Suppressor macrophage treated with lipopolysaccharide for 1 hour (primary cell): ENCODE data around the gene NAV1.
"Not testable (repeated sequence)": the region's sequence is repeated elsewhere in the genome, so short reads cannot be mapped to it uniquely, and the experiment has no call there.

Experiments
- DNase-seq, 3 donors: peaks; one replicate each; pipeline ENCODE4 v3.0.0-alpha.2; 2020 to 2022

The NAV1 gene

DNA sequence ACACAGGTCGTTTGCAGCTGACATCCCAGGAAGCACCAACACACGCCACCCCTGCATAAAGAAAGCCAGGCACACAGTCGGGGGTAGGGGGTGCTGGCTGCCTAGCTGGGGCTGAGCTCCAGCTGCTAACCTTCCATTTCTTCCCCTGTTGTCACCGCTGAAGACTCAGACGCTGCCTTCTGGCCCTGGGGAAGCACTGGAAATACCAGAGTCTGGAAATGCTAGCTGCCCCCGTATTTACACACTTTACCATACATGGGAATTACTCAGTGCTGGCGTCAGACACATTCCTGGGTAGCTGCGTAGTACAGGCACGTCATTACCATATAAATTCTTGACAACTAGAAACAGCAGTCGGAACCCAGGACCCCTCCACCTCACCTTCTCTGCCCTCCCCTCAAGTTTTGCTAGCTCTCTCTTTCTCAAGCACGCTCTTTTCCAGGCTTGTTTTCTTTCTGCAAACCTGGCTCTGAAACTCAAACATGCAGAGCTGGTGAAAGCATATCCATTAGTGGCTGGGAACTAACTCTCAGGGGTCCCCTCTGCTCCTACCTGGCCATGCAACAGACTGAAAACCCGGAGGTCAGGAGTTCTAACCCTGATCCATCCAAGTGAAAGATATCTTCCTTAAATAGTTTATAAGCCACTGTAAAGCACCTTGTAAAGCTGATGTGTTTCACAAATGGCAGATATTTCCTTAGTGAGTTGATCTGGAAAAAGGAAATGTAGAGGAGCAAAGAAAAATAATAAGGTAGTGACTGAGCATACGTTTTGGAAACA, 35.3 kb upstream of the NAV1 start:
- peak in 2 of 3 donors; percentile 29 to 34 for DNase-seq

DNA sequence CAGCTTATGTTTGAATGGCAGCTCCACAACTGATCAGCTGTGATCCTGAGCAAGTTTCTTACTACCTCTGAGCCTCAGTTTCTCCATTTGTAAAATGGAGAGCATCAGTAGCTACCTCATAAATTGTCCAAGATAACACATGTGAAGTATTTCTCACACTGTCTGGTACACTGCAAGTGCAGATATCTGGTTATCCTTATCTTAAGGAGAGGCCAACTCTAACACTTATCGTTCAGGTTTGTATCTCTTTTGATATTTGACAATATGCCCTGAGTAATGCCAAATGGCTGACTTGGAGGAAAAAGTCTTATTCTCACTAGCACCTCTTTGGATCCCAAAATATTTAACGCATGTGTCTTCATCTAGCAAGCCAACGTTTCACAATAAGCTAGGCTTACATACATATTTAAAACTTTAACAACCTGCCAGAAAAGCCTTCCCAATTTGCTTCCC, 34.7 kb upstream of the NAV1 start:
- DNase-seq, result no peak

DNA sequence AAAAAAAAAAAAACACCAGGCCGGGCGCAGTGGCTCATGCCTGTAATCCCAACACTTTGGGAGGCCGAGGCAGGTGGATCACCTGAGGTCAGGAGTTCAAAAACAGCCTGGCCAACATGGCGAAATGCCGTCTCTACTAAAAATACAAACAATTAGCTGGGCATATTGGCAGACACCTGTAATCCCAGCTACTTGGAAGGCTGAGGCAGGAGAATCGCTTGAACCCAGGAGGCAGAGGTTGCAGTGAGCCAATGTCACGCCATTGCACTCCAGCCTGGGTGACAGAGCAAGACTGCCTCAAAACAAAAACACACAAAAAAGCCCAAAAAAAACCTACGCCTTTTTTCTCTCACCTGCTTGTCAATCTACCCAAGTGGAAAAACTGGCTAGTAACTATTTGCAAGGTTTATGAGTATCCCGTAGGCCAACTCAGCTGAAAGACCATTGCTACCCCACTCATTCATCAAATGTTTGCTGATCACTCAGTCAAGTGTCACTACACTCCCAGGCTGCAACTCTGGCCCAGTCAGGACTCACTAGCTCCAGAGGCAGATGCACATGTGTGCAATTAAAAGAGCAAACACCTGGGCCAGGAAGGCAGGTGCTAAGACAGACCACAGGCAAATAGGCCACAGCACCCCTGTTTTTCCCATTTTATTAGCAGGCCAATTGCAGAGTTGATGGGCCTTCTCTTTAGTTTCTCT, 34.0 kb upstream of the NAV1 start:
- no peak for DNase-seq

DNA sequence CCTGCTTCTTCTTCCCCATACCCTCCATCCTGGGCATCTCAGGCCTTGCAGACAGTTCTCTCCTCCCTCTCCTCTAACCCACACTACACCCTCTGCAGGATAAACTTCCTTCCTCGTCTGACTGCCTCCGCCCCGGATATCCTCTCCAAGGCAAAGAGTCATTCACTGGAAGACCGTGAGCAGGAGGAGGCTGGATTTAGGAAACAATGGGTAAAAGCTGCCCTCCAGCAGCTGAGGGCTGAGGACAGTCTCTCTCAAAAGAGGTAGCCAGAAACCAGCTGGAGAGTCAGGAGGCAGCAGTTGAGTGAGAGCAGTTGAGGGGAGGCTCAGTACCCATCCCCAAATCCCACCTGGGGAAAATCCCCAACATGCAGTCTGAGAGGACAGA, 33.4 kb upstream of the NAV1 start:
- DNase-seq, result peak; percentile 58 to 67 (median 61)

DNA sequence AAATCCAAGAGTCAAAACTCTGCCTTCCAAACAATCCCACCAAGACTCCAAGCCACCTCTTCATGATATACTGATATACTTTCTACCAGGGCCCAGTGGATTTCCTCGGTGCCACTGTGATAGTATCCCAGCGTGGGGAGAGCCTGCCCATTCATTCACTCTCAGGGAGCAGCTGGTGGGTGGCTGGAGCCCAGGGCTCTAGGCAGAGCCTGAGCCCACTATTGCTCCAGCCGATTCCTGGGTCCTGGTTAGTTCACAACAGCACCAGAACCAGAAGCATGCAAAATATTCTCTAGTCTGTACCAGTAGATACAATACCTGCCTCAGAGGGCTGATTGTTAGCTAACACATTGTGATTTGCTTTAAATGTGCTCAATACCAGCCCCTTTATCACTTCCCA, 32.8 kb upstream of the NAV1 start:
- no peak for DNase-seq

DNA sequence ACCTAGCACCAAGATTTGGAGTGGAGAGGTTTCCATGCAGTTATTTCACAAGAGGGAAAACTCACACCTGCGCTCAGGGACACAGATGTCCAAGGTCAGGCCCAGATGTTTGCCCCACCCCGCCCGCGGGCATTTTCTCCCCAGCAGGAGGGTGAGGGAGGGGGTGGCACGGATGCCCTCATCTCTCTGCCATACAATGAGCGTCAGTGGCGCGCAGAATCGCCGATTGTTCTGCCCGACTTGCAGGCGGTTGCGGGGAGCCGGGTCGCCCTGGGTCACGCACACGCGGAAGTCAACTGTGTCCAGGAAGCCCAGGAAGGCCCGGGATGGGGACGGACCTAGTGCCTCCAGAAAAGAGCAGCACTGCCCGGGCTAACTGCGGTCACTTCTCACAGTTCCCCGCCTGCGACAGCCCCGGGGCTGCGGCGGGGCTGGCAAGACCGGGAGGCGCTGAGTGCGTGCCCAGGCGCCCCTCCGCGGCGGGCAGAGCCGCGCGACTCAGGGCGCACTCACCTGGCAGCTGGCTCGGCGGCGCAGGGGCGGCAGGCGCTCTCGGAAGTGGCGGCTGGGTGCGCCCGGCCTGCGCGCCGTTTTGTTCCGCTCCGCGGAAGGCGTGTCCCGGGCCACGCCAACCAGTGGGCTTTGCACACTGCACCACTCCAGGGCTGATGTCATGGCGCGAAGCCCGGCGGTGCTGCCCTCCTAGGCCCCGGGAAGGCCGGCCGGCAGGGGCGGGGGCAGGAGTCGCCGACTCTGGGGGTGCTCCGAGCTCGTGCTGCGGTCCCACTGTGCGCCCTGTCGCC, 32.2 kb upstream of the NAV1 start, which contains the start of gene CSRP1:
TSS of gene CSRP1 (minus strand) at position 567 of the 803 bp plus-strand sequence. CDS start 10,820 bp downstream, outside the sequence.
- peak; percentile 90 to 95 (median 92) for DNase-seq

DNA sequence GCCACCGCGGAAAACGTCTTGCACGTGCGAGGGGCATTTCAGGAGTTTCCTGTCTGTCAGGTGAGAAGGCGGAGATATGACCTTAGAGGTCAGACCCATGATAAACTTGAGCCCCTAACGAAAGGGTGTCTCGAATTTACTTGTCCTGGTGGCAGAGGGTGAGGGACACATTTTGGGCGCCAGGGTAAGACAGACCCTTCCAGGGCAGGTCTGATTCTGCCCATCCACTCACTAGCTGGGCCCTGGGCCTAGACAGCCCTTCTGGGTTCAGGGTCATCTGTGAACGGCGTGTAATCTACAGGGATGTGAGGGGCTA, 31.6 kb upstream of the NAV1 start:
- DNase-seq, result no peak

DNA sequence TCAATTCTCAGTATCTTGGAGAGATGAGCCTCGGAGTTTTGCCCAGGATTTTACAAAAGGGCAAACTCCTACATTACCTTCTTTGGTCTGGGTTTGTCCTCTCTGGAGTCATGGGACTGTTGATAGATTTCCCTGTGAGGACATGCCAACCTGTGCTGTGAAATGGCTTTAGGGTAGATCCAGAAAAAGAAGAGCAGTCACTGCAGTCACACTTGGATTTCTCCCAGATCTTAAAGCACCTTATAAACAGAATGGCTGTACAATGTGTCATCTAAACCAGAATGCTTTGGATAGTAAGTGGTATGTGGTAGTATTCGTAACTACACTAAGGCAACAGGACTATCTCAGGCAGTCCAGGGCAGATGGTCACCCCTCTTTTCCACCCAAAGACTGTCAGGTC, 30.1 kb upstream of the NAV1 start:
- DNase-seq, result no peak

DNA sequence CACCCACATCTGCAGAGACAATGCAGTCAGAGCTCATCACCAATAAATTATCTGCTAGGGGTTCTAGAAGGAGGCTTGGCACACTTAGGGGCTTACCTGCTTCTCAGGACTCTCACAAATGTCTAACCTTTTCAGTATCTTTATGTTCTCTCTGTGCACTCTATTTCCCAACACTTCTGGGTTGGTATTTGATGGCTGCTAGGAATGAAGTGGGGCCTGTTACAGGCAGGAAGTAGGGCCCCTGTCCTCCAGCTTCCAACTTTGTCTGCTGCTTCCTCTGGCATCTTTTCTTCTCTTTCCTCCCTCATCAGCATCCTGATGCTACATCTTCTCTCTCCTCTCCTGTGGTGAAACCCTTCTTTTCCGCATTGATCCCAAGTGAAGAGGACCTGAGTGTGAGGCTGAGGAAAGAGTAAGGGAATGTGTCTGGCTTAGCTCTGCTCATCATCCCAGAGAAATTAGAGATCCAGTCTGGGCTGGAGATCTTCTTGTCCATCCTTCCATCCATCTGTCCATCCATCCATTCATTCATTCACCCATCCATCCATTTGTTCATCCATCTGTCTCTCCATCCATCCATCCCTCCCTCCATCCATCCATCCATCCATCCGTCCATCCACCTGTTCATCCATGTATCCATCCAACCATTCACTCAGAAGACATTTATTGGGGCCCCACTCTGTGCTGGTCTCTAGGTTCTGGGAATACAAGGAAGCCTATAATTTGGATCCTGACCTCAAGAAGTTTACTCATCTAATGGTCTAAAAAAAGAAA, 29.1 kb upstream of the NAV1 start:
- DNase-seq, result no peak

DNA sequence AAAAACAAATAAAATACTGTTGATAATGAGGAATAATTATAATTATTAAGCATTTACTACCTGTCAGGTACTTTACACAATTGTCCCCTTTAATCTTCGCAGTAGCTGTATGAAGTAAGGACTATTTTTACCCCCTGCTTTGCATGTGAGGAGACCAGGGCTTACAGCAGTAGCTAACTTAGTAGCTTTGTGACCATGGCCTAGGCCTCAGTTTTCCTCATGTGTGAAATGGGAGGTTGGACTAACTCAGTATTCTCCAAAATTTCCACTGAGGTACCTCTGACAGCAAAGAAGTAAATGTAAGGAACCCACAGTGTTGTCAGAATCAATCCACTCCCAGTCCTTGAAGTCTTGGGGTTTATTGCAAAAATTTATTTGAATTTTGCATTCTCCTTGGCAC, 28.2 kb upstream of the NAV1 start:
- no peak for DNase-seq

DNA sequence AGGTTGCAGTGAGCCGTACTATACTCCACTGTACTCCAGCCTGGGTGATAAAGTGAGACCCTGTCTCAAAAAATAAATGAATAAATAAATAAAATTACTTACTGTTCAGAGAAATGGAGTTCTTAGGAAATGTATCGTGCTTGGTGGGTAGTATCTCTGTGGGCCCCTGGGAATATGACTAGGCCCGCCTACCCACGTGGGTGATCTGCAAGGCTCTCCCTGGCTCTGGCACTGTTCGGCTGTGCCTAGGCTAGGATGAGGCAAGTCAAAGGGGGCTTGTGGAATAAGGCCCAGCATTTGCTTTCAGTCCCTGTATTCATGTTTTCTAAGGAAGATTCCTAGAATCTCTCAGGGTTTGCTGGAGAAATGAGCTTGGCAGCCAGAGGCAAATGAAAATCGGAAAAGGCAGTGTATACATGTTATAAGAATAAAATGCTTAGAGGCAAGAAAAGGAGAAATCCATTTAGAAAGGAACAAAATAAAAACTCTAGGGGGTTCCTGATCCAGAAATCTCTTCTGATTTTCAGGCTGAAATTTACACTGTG, 27.5 kb upstream of the NAV1 start:
- no peak for DNase-seq

DNA sequence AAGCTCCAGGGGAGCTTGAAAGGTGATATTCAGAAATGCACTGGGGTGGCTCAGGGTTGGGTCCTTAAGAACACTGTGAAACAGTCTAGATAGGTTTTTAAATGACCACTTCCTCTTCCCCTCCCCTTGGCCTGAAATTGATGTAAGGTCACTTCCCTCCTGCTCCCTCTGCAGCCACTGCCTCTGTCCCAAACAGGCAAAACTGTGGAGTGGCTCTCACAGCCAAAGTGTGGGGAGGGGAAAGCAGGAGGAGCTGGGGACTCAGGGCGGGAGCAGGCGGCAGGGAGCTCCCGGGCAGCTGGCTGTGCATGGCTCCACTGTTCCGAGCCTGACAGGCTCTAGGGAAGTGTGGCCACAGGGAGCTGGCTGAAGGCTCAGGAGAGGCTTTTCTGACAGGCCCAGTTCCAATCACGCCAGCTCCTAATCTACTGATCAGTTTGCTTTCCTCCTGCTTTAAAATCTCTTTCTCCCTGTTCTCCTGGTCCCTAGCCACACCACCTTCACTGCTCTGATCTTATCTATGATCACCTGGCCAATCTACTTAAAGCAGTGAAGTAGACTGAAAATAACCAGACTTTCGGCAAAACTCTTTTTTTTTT, 26.9 kb upstream of the NAV1 start:
- peak; percentile 63 to 69 (median 66) for DNase-seq

DNA sequence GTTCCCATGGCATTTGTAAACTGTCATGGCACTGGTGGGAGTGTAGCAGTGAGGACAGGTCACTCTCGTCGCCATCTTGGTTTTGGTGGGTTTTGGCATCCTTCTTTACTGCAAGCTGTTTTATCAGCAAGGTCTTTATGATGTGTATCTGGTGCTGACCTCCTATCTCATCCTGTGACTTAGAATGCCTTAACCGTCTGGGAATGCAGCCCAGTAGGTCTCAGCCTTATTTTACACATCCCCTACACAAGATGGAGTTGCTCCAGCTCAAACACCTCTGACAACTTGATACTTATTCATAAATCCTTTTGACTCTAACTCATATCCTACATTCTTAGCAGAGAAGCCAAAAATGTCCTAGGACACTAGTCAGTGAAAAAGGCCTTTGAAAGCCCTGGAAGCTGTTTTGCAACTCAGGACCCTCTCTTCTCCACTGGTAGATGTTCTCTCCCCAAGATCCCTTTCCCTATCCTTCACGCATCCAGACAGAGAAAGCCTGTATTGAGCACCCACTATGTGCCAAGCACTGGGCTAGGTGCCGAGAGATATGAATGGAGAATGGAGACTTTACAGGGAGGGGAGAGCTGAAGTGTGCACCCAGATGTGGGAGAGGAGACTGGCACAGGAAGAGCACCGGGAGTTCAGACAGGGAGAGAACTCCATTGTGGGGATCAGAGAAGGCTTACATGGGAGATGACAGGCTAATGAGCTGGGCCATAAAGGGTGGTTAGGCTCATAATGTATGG, 25.3 kb upstream of the NAV1 start:
- DNase-seq, result no peak

DNA sequence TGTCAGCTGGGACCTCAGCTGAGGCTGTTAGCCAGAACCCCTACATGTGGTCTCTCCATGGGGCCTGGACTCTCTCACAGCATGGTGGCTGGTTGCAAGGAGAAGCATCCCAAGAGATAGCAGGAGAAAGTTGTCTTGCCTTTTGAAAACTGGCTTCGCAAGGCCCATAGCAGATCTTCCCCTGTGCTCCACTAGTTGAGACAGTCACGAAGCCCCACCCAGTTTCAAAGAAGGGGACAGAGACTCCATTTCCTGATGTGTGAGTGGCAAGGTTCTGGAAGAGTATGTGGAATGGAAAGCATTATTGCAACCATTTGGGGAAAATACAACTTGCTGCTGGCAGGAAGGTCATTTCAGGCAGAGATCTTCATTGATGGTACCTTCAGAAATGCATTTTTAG, 24.5 kb upstream of the NAV1 start:
- no peak for DNase-seq

DNA sequence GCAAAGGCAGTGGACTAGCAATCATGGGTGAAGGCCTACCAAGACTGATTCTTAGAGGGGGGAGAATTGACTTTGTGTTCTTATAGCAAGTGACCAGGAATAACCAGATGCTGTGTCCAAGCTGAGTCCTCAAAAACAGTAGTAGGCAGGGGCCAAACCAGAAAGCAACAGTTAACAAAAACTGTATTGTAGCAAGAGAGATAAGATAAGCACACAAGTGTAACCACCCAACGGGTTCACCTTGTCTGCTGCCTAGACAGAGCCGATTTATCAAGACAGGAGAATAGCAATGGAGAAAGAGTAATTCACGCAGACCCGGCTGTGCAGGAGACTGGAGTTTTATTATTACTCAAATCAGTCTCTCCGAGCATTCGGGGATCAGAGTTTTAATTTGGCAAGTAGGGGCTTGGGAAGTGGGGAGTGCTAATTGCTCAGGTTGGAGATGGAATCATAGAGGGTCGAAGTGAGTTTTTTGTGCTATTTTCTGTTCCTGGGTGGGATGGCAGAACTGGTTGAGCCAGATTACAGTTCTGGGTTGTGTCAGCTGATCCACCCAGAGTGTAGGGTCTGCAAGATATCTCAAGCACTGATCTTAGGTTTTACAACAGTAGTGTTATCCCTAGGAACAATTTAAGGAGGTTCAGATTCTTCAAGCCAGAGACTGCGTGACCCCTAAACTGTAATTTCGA, 23.7 kb upstream of the NAV1 start:
- no peak for DNase-seq

DNA sequence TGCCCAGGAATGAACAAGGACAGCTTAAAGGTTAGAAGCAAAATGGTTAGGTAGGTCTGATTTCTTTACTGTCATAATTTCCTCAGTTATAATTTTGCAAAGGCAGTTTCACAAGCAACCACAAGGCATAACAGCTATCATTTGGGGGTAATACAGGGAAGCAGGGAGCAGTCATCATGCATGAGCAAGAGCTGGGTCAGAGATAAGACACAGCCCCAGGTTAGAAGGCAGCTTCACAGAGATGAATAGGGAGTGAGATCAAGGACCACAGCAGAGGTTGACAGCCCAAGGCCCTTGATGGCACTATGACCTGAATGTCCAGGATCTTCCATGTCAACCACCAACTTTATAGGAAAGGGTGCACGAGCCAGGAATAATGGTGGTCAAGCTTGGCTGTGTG, 23.0 kb upstream of the NAV1 start:
- no peak for DNase-seq

DNA sequence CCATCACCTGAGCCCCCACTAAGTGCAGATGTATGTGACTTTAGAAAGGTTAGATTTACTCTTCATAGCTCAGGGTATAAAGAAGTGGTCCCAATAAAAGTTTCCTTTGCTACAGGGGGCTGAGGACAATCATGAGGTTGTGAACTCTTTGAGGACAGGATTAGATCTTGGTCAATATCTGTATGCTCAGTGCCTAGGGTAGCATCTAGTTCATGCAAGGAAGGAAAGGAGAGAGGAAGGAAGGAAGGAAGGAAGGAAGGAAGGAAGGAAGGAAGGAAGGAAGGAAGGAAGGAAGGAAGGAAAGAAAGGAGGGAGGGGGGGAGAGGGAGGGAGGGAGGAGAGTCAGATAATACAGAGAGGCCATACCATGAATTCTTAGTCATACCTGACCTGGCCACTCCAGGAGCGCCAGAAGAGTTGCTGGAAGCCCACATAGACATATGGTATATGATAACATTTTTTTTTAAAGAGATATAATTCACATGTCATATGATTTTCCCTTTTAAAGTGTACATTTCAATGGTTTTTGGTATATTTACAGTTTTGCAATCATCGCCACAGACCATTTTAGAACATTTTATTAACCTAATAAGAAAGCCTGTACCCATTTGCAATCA, 22.3 kb upstream of the NAV1 start:
- no peak for DNase-seq

DNA sequence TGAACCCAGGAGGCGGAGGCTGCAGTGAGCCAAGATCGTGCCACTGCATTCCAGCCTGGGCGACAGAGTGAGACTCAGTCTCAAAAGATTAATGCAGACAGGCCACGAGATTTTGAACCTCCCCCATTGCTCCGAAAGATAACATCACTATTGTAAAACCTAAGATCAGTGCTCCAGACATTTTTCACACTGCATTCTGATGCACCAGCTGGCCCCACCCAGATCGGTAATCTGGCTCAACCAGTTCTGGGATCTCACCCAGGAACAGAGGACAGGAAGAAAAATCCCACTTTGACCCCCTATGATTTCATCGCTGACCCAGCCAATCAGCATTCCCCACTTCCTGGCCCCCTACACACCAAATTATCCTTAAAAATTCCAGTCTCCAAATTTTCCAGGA, 21.3 kb upstream of the NAV1 start:
- DNase-seq, result no peak

DNA sequence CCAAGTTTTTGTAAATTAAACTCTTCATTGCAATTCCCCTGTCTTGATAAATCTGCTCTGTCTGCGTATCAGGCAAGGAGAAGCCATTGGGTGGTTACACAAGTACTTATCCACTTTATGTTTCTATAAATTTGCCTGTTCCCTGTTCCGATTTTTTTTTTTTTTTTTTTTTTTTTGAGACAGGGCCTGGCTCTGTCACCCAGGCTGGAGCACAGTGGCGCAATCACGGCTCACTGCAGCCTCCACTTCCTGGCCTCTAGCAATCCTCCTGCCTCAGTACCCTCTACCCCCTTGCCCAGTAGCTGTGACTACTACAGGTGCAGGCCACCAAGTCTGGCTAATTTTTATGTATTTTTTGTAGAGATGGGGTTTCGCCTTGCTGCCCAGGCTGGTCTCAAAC, 20.9 kb upstream of the NAV1 start:
- DNase-seq, result peak in 1 of 3 donors; percentile 44

DNA sequence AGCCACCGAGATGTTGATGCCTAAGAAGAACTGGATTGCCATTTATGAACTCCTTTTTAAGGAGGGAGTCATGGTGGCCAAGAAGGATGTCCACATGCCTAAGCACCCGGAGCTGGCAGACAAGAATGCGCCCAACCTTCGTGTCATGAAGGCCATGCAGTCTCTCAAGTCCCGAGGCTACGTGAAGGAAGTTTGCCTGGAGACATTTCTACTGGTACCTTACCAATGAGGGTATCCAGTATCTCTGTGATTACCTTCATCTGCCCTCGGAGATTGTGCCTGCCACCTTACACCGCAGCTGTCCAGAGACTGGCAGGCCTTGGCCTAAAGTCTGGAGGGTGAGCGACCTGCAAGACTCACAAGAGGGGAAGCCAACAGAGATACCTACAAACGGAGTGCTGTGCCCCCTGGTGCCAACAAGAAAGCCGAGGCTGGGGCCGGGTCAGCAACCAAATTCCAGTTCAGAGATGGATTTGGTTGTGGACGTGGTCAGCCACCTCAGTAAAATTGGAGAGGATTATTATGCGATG, 18.8 kb upstream of the NAV1 start:
- not testable (repeated sequence) for DNase-seq
